ENCODE data around the gene TBC1D1.

Gene TBC1D1

GRCh38 chr4:38078590-38079421 lies 187.9 kb downstream of the TBC1D1 start:
- DNase-seq (ENCODE audit: low read depth): no peak

DNA sequence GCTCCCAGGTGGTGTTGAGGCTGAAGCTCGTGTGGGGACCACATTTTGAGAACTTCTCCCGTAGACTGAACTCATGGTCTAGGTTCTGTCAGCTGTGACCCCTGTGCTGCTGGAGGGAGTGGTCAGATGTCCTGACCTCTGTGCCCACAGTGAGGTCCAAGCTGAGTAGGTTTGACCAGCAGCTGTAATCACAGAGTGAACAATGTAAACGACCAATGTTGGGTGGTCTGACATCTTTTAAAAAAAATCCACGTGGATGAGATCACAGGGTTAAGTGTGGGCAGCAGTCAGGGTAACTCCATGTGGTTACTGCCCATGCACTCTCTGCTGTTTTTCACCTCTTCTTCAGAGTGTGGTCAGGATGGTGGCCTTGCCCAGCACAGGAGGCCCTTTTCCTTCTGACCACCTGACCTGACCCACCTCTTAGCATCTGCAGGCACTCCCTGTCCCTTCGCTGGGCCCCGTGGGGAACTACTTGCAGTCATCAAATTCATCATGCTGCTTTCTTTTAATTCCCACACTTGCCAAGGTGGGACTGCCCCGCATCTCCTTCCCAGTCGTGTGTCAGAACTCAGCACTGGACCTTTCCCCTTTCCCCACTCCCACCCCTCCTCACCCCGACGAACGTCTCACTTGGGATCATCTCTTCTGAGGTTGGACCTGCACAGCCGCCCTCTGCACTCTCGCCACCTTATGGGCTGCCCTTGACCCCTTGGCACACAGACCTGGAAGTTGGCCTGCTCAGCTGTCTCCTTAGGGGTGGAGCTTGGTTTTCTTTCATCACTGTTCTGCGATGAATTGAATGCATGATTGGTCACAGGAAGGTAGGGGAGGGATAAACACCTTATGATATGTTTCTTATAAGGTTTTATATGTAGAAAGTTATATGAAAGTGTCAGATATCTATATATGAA lies 189.4 kb downstream of the TBC1D1 start:
- DNase-seq (ENCODE audit: low read depth): no peak

GRCh38 chr4:38082021-38082420 lies 191.1 kb downstream of the TBC1D1 start:
- DNase-seq (ENCODE audit: low read depth): no peak

DNA sequence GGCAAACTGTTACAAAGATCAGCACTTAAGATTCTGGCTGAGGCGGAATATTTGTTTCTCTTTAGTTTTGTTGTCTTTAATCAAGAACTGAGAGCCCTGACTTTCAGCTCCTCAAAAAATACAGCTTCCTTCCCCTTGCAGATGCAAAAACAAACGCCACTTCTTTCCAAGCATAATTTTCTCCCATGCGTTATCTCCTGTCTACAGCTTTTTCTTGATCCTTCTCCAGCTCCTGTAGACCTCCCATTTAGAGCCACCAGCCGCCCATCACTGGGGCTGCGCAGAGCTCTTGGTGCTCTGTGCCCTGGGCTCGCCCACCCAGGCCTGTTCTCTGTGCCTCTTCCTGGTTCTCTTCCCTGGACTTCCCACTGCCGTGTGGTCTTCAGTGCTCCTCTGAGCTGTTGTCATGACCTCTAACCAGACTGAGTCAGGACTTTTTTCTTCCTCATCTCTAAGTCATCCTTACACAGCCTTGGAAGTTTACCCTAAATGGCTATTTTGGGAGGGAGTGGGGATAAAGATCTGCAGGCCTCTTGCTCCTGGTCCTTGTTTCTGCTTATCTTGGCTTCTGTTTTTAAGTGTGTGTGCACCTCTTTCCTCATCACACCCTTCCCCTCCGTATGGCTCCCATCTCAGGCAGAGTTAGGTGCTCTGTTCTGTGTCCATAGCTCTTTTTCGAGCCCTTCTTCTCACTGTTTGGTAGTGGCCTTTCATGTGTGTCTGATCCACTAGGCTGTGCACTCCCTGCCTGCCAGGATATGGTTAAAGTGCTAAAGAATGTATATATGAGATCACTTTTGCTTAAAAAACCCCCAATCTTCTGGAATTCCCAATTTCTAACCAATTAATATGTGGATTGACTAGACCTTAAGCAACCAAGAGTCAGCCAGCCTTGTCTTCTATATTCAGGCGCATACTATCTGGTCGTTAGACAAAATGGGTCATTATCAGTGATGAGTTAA lies 191.8 kb downstream of the TBC1D1 start:
- DNase-seq (ENCODE audit: low read depth): no peak

GRCh38 chr4:38084877-38085711 lies 194.2 kb downstream of the TBC1D1 start:
- no peak for DNase-seq (ENCODE audit: low read depth)

GRCh38 chr4:38085751-38086150 lies 194.9 kb downstream of the TBC1D1 start:
- no peak for DNase-seq (ENCODE audit: low read depth)

DNA sequence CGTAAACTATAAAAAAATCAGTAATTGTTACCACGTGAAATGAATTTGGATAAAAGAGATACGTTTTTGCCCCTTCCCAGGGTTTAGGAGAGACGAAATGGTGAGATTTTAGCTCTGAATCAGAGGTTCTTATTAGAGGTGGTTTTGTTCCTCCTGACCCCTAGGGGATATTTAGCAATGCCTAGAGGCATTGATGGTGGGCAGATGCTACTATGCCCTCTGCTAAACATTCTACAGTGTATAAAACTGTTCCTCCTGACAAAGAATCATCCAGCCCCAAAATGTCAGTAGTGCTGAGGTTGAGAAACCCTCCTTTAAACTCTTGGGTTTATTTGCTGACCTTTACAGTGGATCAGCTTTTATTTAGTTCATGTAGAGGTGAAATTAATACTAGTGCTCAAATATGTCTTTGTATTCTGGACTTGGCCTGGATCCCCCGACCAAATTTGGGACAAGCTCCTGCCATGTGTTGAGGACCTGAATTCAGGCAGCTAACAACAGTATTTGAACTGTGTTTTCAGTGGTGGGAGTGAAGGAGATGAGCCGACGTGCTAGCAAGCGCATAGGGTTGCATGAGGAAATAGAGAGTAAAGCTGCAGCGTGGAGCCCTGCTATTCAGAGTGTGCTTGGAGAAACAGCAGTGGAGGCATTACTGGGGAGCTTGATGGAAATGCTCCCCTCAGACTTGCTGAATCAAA lies 195.4 kb downstream of the TBC1D1 start:
- no peak for DNase-seq (ENCODE audit: low read depth)

GRCh38 chr4:38086849-38087226 lies 196.0 kb downstream of the TBC1D1 start:
- no peak for DNase-seq (ENCODE audit: low read depth)

- no peak for DNase-seq (ENCODE audit: low read depth)
These were observed 197.4 kb downstream of the TBC1D1 start for GRCh38 chr4:38088321-38088720.

- DNase-seq (ENCODE audit: low read depth): no peak
These were observed 199.1 kb downstream of the TBC1D1 start for GRCh38 chr4:38089961-38090360.

DNA sequence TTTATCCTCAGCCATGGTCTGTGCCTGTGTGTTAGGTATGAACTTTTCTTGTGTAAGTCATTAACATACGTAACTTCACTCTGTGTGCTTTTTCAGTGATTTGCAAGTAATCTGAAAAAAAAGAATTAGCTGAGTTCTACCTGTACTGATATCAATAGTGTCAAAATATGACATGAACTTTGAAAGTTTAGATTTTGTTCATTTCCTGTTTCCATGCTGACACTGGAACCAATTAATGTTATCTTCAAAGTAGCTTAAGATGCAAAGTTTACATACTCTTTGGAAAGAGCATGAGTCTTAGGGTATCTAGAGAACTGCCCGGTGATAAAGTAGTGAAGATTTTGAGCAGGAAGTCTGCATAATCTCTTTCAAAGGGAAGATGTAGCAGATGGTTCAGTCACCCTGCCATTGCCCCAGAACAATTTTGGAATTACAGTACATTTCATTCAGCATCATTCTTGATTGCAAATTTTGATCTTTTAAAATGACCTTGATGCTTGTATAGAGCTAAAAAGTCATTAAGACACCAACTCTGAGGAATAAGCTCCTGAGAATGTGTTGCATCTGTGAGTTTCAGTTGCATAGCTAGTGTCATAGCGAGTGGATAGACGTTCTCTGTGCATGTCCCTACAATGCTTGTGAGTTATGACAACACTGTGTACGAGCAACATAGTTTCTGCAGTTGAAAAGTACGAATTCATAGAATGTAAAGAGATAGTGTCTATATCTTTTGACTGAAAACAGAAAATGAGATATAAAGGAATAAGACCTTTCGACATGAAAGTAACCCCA lies 199.8 kb downstream of the TBC1D1 start:
- DNase-seq (ENCODE audit: low read depth): no peak

DNA sequence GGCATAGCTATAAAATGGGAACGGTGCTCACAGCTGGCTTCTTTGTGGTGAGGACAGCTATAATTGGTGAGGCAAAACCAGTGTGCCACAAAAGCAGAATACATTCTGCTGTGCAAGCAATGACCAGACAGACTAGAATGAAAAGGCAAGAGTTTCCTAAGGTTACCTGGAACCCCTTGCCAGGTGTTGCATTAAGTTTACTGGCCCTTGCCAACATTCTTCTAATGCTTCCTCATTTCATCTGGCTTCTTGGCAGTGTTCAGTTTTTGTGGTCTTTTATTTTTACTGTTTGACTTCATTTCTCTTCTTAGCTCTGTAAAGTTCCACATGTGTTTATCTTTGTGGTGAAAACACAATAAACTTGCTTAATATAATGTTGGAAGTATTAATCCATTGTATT lies 200.8 kb downstream of the TBC1D1 start:
- no peak for DNase-seq (ENCODE audit: low read depth)

DNA sequence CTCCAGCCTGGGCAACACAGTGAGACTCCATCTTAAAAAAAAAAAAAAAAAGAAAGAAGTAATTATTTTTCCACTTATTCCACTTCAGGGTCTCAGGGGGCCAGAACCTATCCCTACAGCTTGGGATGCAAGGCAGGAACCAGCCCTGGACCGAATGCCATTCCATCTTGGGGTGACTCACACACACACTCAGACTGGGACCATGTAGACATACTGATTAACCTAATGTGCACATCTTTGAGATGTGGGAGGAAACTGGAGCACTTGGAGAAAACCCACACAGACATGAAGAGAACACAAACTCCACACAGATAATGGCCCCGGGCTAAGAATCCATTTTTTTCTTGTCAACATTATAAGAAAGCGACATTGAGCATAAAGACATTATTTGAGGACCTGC lies 201.8 kb downstream of the TBC1D1 start:
- no peak for DNase-seq (ENCODE audit: low read depth)

- DNase-seq (ENCODE audit: low read depth): no peak
These were observed 203.5 kb downstream of the TBC1D1 start for GRCh38 chr4:38094419-38094818.

- DNase-seq (ENCODE audit: low read depth): no peak
These were observed 204.8 kb downstream of the TBC1D1 start for GRCh38 chr4:38095691-38096090.

GRCh38 chr4:38097818-38098217 lies 206.9 kb downstream of the TBC1D1 start:
- DNase-seq (ENCODE audit: low read depth): no peak

GRCh38 chr4:38099020-38099600 lies 208.2 kb downstream of the TBC1D1 start:
- no peak for DNase-seq (ENCODE audit: low read depth)

DNA sequence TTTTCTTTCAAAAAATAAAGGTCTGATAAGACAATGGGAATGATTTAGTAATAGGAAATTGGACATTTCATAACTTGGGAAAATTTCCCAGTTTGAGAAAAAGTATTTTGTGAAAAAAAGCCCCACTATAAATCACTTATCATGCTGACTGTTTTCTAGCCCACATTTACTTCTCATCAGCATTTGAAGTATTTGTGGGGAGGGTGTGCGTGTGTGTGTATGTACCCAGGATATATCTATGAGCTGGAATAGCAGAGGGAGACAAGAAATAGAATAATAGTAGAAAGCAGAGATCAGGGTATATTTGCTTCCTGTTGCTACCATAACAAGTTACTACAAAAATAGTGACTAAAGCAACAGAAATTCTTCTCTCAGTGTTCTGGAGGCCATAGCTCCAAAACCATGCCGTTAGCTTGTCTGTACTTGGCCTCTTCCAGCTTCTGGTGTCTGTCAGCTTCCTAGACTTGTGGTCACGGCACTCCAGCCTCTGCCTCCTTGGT lies 209.1 kb downstream of the TBC1D1 start:
- no peak for DNase-seq (ENCODE audit: low read depth)

Measured in stimulated activated CD8-positive, alpha-beta memory T cell treated with anti-CD3 and anti-CD28 coated beads, Interleukin-12 subunit alpha, Interleukin-12 subunit beta, amount 100 ng/mL, for 1 hour (primary cell).